NCI-H128 (cell line): Measurements from ENCODE around the gene PIN4.
A peak's percentile ranks its signal among the peaks of the same experiment; 100 is the strongest.
"Not testable (repeated sequence)": the region's sequence is repeated elsewhere in the genome, so short reads cannot be mapped to it uniquely, and the experiment has no call there.

Source experiments
- DNase-seq: peaks from one replicate; lab custom pipeline; 2025; ENCODE audit not compliant: unreplicated experiment; lab: John Stamatoyannopoulos, UW

The PIN4 gene

GRCh38 chrX:72201836-72202536, 20.4 kb downstream of the PIN4 start:
- no peak for DNase-seq

- DNase-seq = no peak
These were observed 21.3 kb downstream of the PIN4 start for GRCh38 chrX:72202792-72203401.

GRCh38 chrX:72203421-72203820, 21.9 kb downstream of the PIN4 start:
- DNase-seq = no peak

- no peak for DNase-seq
These were observed 24.1 kb downstream of the PIN4 start for GRCh38 chrX:72205706-72206105.

- no peak for DNase-seq
These were observed 25.8 kb downstream of the PIN4 start for GRCh38 chrX:72207366-72207765.

GRCh38 chrX:72208126-72208800, 26.7 kb downstream of the PIN4 start:
- no peak for DNase-seq

- no peak for DNase-seq
These were observed 35.4 kb downstream of the PIN4 start for GRCh38 chrX:72216973-72217372.

- not testable (repeated sequence) for DNase-seq
These were observed 38.8 kb downstream of the PIN4 start for GRCh38 chrX:72220375-72220774.

- DNase-seq = no peak
These were observed 48.7 kb downstream of the PIN4 start for GRCh38 chrX:72230290-72230689.

GRCh38 chrX:72236841-72237240, 55.3 kb downstream of the PIN4 start:
- no peak for DNase-seq

- no peak for DNase-seq
These were observed 56.6 kb downstream of the PIN4 start for GRCh38 chrX:72238183-72238582.

- peak; percentile 75 for DNase-seq
These were observed 57.3 kb downstream of the PIN4 start, which contains the start of gene ERCC6L for GRCh38 chrX:72238721-72239475. TSS of gene ERCC6L (minus strand) at chrX:72239027. CDS start at chrX:72238911, 116 bp downstream.

GRCh38 chrX:72240976-72241375, 59.4 kb downstream of the PIN4 start:
- no peak for DNase-seq

GRCh38 chrX:72243472-72243871, 61.9 kb downstream of the PIN4 start:
- DNase-seq = no peak

GRCh38 chrX:72245461-72246089, 64.0 kb downstream of the PIN4 start:
- peak; percentile 23 for DNase-seq

- DNase-seq = no peak
These were observed 65.8 kb downstream of the PIN4 start for GRCh38 chrX:72247206-72247942.
